Upper lobe of right lung (tissue), 1 donor: ENCODE measurements around the gene CYP4F2. TPM values are rescaled to one million over a fixed set of nuclear protein-coding genes. Genes with fewer than 3 reads are reported as not detected.
"Not testable (repeated sequence)": the region's sequence is repeated elsewhere in the genome, so short reads cannot be mapped to it uniquely, and the experiment has no call there.

ENCODE experiments used
- ATAC-seq: fragments of 200-7000 bp; cut with Tn5 transposase; one replicate; pipeline ENCODE4 v1.9.1; 2020; ENCODE audit warnings: mild to moderate bottlenecking, moderate library complexity
- DNase-seq: peaks from one replicate; pipeline ENCODE4 v3.0.0-alpha.2; 2020
- H3K27ac ChIP-seq: fragments of 200-600 bp; one replicate; pipeline ENCODE4 v1.8.0; 2022
- H3K27me3 ChIP-seq: fragments of 200-600 bp; one replicate; pipeline ENCODE4 v1.8.0; 2022; ENCODE audit warnings: mild to moderate bottlenecking
- H3K36me3 ChIP-seq: fragments of 200-600 bp; one replicate; pipeline ENCODE4 v1.8.0; 2022
- H3K4me1 ChIP-seq: fragments of 200-600 bp; one replicate; pipeline ENCODE4 v1.8.0; 2022
- H3K4me3 ChIP-seq: fragments of 200-600 bp; one replicate; pipeline ENCODE4 v1.8.0; 2022; ENCODE audit warnings: mild to moderate bottlenecking
- H3K9me3 ChIP-seq: fragments of 200-600 bp; one replicate; pipeline ENCODE4 v1.8.0; 2022
- CTCF ChIP-seq: fragments of 200-600 bp; IDR thresholded peaks from one replicate; pipeline ENCODE4 v1.8.0; 2022; ENCODE audit warnings: antibody characterized with exemption
- intact Hi-C: fragments of 100-400 bp; cut with DNase I; formaldehyde crosslinking; loops from one replicate; pipeline ENCODE4 v1.11.0; 2022
- total RNA-seq: library from RNA; stranded (reverse); fragmentation: NEBNext Ultra II Directional; extraction: Animal tissue kit (Norgen Biotek cat#: 25700); gene quantifications from one replicate; pipeline ENCODE4 v1.2.1, GENCODE V29; 2021
- donor health status: DM: no; HTN: yes; CAD: no; lungs with severe emphysema.

Gene CYP4F2
- total RNA-seq, 1 donor from 2014 or later, result not detected

- Histone ChIP-seq H3K9me3 (no peaks in the 10 kb centered on the region), H3K27ac (no peak overlapping the region), H3K4me3 (no peak overlapping the region), H3K36me3 (no peaks in the 10 kb centered on the region), H3K27me3 (peaks cover 4% of the 10 kb centered on the region), H3K4me1 (no peaks in the 10 kb centered on the region)
- DNase-seq (no peak), ATAC-seq (no peak)
- TF ChIP-seq CTCF, result no peak
- intact Hi-C loops, result no loop called here
Measured at GRCh38 chr19:15895876-15896430, 1.9 kb downstream of the CYP4F2 start.

- H3K27me3 ChIP-seq, result no peaks in the 10 kb centered on the region
- no peak overlapping the region for H3K27ac ChIP-seq
- ATAC-seq, result no peak
- TF ChIP-seq CTCF, result no peak
- DNase-seq, result no peak
- H3K4me1 ChIP-seq, result no peaks in the 10 kb centered on the region
- no peaks in the 10 kb centered on the region for H3K36me3 ChIP-seq
- intact Hi-C loops, result no loop called here
- no peak overlapping the region for H3K4me3 ChIP-seq
- H3K9me3 ChIP-seq, result no peaks in the 10 kb centered on the region
Measured at GRCh38 chr19:15894359-15894758, 3.5 kb downstream of the CYP4F2 start.

GRCh38 chr19:15893477-15893876 lies 4.4 kb downstream of the CYP4F2 start:
- H3K36me3 ChIP-seq, result no peaks in the 10 kb centered on the region
- H3K27ac ChIP-seq, result no peak overlapping the region
- H3K9me3 ChIP-seq, result no peaks in the 10 kb centered on the region
- ATAC-seq (no peak), DNase-seq (no peak)
- H3K4me1 ChIP-seq, result no peaks in the 10 kb centered on the region
- H3K27me3 ChIP-seq, result no peaks in the 10 kb centered on the region
- no peak for TF ChIP-seq CTCF
- intact Hi-C loops, result no loop called here
- no peak overlapping the region for H3K4me3 ChIP-seq

- no peaks in the 10 kb centered on the region for H3K4me1 ChIP-seq
- TF ChIP-seq CTCF, result no peak
- no peaks in the 10 kb centered on the region for H3K36me3 ChIP-seq
- intact Hi-C loops, result no loop called here
- no peaks in the 10 kb centered on the region for H3K9me3 ChIP-seq
- ATAC-seq (no peak), DNase-seq (no peak)
- H3K4me3 ChIP-seq, result no peak overlapping the region
- no peaks in the 10 kb centered on the region for H3K27me3 ChIP-seq
- H3K27ac ChIP-seq, result no peak overlapping the region
Measured at GRCh38 chr19:15892012-15892411, 5.9 kb downstream of the CYP4F2 start.

- DNase-seq, result no peak
- H3K9me3 ChIP-seq, result no peaks in the 10 kb centered on the region
- no peak for TF ChIP-seq CTCF
- no peaks in the 10 kb centered on the region for H3K36me3 ChIP-seq
- no peak for ATAC-seq
- no peaks in the 10 kb centered on the region for H3K4me1 ChIP-seq
- no peak overlapping the region for H3K27ac ChIP-seq
- intact Hi-C loops, result no loop called here
- H3K4me3 ChIP-seq, result no peak overlapping the region
- no peaks in the 10 kb centered on the region for H3K27me3 ChIP-seq
Measured at GRCh38 chr19:15891434-15891833, 6.4 kb downstream of the CYP4F2 start.

- intact Hi-C loops, H3K36me3 ChIP-seq, H3K27me3 ChIP-seq, DNase-seq, H3K9me3 ChIP-seq, H3K4me3 ChIP-seq, ATAC-seq, H3K27ac ChIP-seq, H3K4me1 ChIP-seq: not testable (repeated sequence)
Measured at GRCh38 chr19:15889339-15889738, 8.5 kb downstream of the CYP4F2 start.
